B cell (primary cell): ENCODE data around the gene MIGA1. TPM values are rescaled to one million over a fixed set of nuclear protein-coding genes. Genes with fewer than 3 reads are reported as not detected.

Source experiments
- ATAC-seq: fragments of 200-7000 bp; cut with Tn5 transposase; one replicate; pipeline ENCODE4 v1.10.0; 2021; ENCODE audit warnings: low read depth, mild to moderate bottlenecking, moderate number of reproducible peaks, moderate library complexity
- CTCF ChIA-PET: fragments of 350-600 bp; sonication (Branson Sonifier 250); formaldehyde crosslinking; loops from one replicate; lab custom pipeline; 2021; ENCODE audit warnings: antibody characterized with exemption, inconsistent platforms; lab: Charles Lee
- POLR2A ChIA-PET: fragments of 350-600 bp; sonication (Branson Sonifier 250); formaldehyde crosslinking; loops from one replicate; lab custom pipeline; 2021; ENCODE audit warnings: antibody characterized with exemption; lab: Charles Lee
- DNase-seq: peaks from one replicate; pipeline ENCODE4 v3.0.0; 2013
- H2AFZ ChIP-seq: 2 replicates; pipeline ENCODE4 v1.6.1; 2012; ENCODE audit warnings: mild to moderate bottlenecking, low read depth, low read length; ENCODE audit not compliant: insufficient read depth, poor library complexity, severe bottlenecking
- H3K27ac ChIP-seq, 2 donors: 1 replicate in 1 of 2; 2 replicates in 1 of 2; pipeline ENCODE4 v1.5.1; 2012 to 2013; ENCODE audit warnings: low read length in 2 of 2, mild to moderate bottlenecking in 2 of 2, moderate library complexity in 1 of 2
- H3K27me3 ChIP-seq, 4 experiments: fragments of 200-600 bp in 1 of 4; sonication (generic) in 1 of 4; replicated peaks in 1 of 4; 1 replicate in 2 of 4; 2 replicates in 2 of 4; pipeline versions ENCODE4 v1.6.1 to v1.7.0; 2013 to 2016; ENCODE audit warnings: low read length in 3 of 4, mild to moderate bottlenecking in 2 of 4, mixed read lengths in 1 of 4, moderate library complexity in 1 of 4; ENCODE audit not compliant: insufficient read depth in 4 of 4, control insufficient read depth in 3 of 4; ENCODE audit errors: control extremely low read depth in 1 of 4
- H3K36me3 ChIP-seq, 2 experiments: replicated peaks in 1 of 2; 1 replicate in 1 of 2; 2 replicates in 1 of 2; pipeline versions ENCODE4 v1.6.1 to v1.7.1; 2013; ENCODE audit warnings: low read length in 1 of 2; ENCODE audit not compliant: insufficient read depth in 2 of 2, control insufficient read depth in 1 of 2; ENCODE audit errors: control extremely low read depth in 1 of 2, extremely low read depth in 1 of 2
- H3K4me1 ChIP-seq, 2 donors: fragments of 200-600 bp in 1 of 2; sonication (generic) in 1 of 2; 1 replicate in 1 of 2; 2 replicates in 1 of 2; pipeline versions ENCODE4 v1.5.1 to v1.6.1; 2013 to 2017; ENCODE audit warnings: low read length in 2 of 2; ENCODE audit not compliant: control insufficient read depth in 2 of 2, insufficient read depth in 2 of 2
- H3K4me2 ChIP-seq: replicated peaks from 2 replicates; pipeline ENCODE3; 2012; ENCODE audit warnings: mild to moderate bottlenecking, low read depth, low read length; ENCODE audit not compliant: poor library complexity, severe bottlenecking
- H3K4me3 ChIP-seq, 5 experiments: fragments of 200-600 bp in 1 of 5; sonication (generic) in 1 of 5; 1 replicate in 3 of 5; 2 replicates in 2 of 5; pipeline versions ENCODE4 v1.5.1 to v1.7.0; 2011 to 2016; ENCODE audit warnings: low read length in 4 of 5, mild to moderate bottlenecking in 4 of 5, low read depth in 2 of 5, control low read depth in 1 of 5, moderate library complexity in 1 of 5; ENCODE audit not compliant: insufficient read depth in 1 of 5; ENCODE audit errors: control extremely low read depth in 1 of 5, extremely low read depth in 1 of 5
- H3K79me2 ChIP-seq: fragments of 200-600 bp; sonication (generic); one replicate; pipeline ENCODE4 v1.6.0; 2016; ENCODE audit warnings: low read length; ENCODE audit not compliant: control insufficient read depth, insufficient read depth
- H3K9ac ChIP-seq: fragments of 200-600 bp; sonication (generic); 2 replicates; pipeline ENCODE4 v1.6.1; 2017; ENCODE audit warnings: mild to moderate bottlenecking, low read length, moderate library complexity
- H3K9me3 ChIP-seq, 3 donors: one replicate each; pipeline versions ENCODE4 v1.6.1 to v1.7.1; 2013; ENCODE audit warnings: low read length in 2 of 3; ENCODE audit not compliant: control insufficient read depth in 2 of 3, insufficient read depth in 1 of 3; ENCODE audit errors: control extremely low read depth in 1 of 3
- H4K20me1 ChIP-seq: 2 replicates; pipeline ENCODE4 v1.6.0; 2012; ENCODE audit warnings: mild to moderate bottlenecking, low read length; ENCODE audit not compliant: insufficient read depth, control insufficient read depth, poor library complexity, severe bottlenecking
- H3K27ac Mint-ChIP-seq: one replicate; pipeline ENCODE4 v1.8.0; 2021; ENCODE audit warnings: mixed read lengths
- H3K27me3 Mint-ChIP-seq: one replicate; pipeline ENCODE4 v1.8.0; 2021; ENCODE audit warnings: mixed read lengths
- H3K4me1 Mint-ChIP-seq: one replicate; pipeline ENCODE4 v1.8.0; 2021; ENCODE audit warnings: mixed read lengths
- H3K4me3 Mint-ChIP-seq: one replicate; pipeline ENCODE4 v1.8.0; 2021; ENCODE audit warnings: mixed read lengths
- H3K9me3 Mint-ChIP-seq: one replicate; pipeline ENCODE4 v1.8.0; 2022; ENCODE audit warnings: mixed read lengths; ENCODE audit not compliant: insufficient read depth
- CTCF ChIP-seq: fragments of 200-600 bp; IDR thresholded peaks from one replicate; pipeline ENCODE4 v1.8.0; 2022; ENCODE audit warnings: antibody characterized with exemption, mild to moderate bottlenecking
- EZH2 ChIP-seq: IDR thresholded peaks from 2 replicates; pipeline ENCODE4 v1.6.1; 2012; ENCODE audit warnings: borderline replicate concordance, low read depth, mild to moderate bottlenecking, moderate library complexity, low read length; ENCODE audit not compliant: insufficient read depth, poor library complexity, severe bottlenecking
- WGBS: methylation state at CpG from one replicate; pipeline ENCODE4 v1.1.5; 2013; ENCODE audit warnings: missing lambda C conversion rate; ENCODE audit not compliant: insufficient coverage; 5-methylcytosine and 5-hydroxymethylcytosine counted together
- intact Hi-C: fragments of 100-400 bp; cut with micrococcal nuclease; formaldehyde crosslinking; loops from one replicate; pipeline ENCODE4 v1.10.0; 2022
- polyA plus RNA-seq: library from polyadenylated mRNA; depleted of rRNA; stranded (reverse); fragments of >200 nt; gene quantifications from 2 replicates; pipeline ENCODE4 v1.2.3, GENCODE V29; 2012
- total RNA-seq, 2 donors: library from RNA; stranded (reverse); fragments of 120-200 nt in 1 of 2; gene quantifications; 1 replicate in 1 of 2; 2 replicates in 1 of 2; pipeline versions ENCODE4 v1.2.3 to v1.2.4, GENCODE V29; 2013 to 2022

Gene MIGA1
- total and polyA plus RNA-seq, 2 donors (not counting 1 experiment from before 2014, with no cell fraction given), result 5.0 to 18.0 TPM

GRCh38 chr1:77756052-77756754 is 23.2 kb upstream of the MIGA1 start:
- Histone ChIP-seq H3K27ac (peak overlapping the region in 1 of 2 donors; percentile 29), H2AFZ (no peak overlapping the region), H3K4me3 (no peak overlapping the region), H3K9me3 (no peaks in the 10 kb centered on the region), H3K79me2 (peaks cover 92% of the 10 kb centered on the region), H3K4me2 (no peak overlapping the region), H3K27me3 (no peaks in the 10 kb centered on the region), H3K4me1 (peaks cover 14 to 29% of the 10 kb centered on the region in 2 donors), H3K9ac (no peak overlapping the region), H4K20me1 (peaks cover 43% of the 10 kb centered on the region), H3K36me3 (no peaks in the 10 kb centered on the region)
- DNase-seq (no peak), ATAC-seq (no peak)
- H3K4me1 Mint-ChIP-seq, result peaks cover 39% of the 10 kb centered on the region
- no CpG with 5 or more reads among the region's 1 CpG for WGBS
- intact Hi-C loops, result loop anchor here (5.0 kb wide), 2 partner anchors 36 to 539 kb away; partner anchors contain the start of gene PIGK
- ChIA-PET CTCF (interaction anchor here (1.2 kb wide), 1 partner anchor 73 kb away, joined by 3 read pairs; the partner anchor contains the start of gene ZZZ3), POLR2A (interaction anchor here (0.7 kb wide), 1 partner anchor 73 kb away, joined by 4 read pairs; no protein-coding TSS in a partner anchor)
- no peaks in the 10 kb centered on the region for H3K27me3 Mint-ChIP-seq
- no peak overlapping the region for H3K4me3 Mint-ChIP-seq
- H3K27ac Mint-ChIP-seq, result no peak overlapping the region
- TF ChIP-seq CTCF (no peak), EZH2 (no peak)
- no peaks in the 10 kb centered on the region for H3K9me3 Mint-ChIP-seq

GRCh38 chr1:77757066-77757584 is 22.3 kb upstream of the MIGA1 start:
- Histone ChIP-seq H3K4me2 (peak overlapping the region; percentile 4), H3K27ac (no peak overlapping the region), H4K20me1 (peaks cover 39% of the 10 kb centered on the region), H3K79me2 (peaks cover 83% of the 10 kb centered on the region), H2AFZ (no peak overlapping the region), H3K36me3 (no peaks in the 10 kb centered on the region), H3K4me1 (peaks cover 14 to 29% of the 10 kb centered on the region in 2 donors), H3K9ac (no peak overlapping the region), H3K4me3 (no peak overlapping the region), H3K27me3 (no peaks in the 10 kb centered on the region), H3K9me3 (no peaks in the 10 kb centered on the region)
- Mint-ChIP-seq H3K4me1 (peaks cover 39% of the 10 kb centered on the region), H3K9me3 (no peaks in the 10 kb centered on the region), H3K27ac (no peak overlapping the region), H3K4me3 (peak overlapping the region; percentile 48), H3K27me3 (no peaks in the 10 kb centered on the region)
- ATAC-seq, result no peak
- no peak for DNase-seq
- TF ChIP-seq EZH2 (no peak), CTCF (no peak)
- intact Hi-C loops, result loop anchor here (5.0 kb wide), 2 partner anchors 35 to 540 kb away; partner anchors contain the start of gene PIGK
- CTCF ChIA-PET, result interaction anchor here (1.0 to 1.2 kb wide), 2 partner anchors 9 to 74 kb away, joined by 3 read pairs; partner anchors contain the start of gene ZZZ3
- POLR2A ChIA-PET, result interaction anchor here (0.7 kb wide), 1 partner anchor 73 kb away, joined by 4 read pairs; no protein-coding TSS in a partner anchor
- WGBS, result no CpG with 5 or more reads among the region's 1 CpG
